GM12873 (cell line): ENCODE results near the gene KANK3.

ENCODE experiments used
- CTCF ChIP-seq: IDR thresholded peaks from 2 replicates; pipeline ENCODE4 v1.5.1; 2012; ENCODE audit warnings: low read depth, mild to moderate bottlenecking, moderate library complexity, low read length, control low read depth; ENCODE audit not compliant: insufficient read depth; ENCODE audit errors: missing control alignments

KANK3 gene

GRCh38 chr19:8321986-8322637, 20.9 kb downstream of the KANK3 start:
- no peak for TF ChIP-seq CTCF

DNA sequence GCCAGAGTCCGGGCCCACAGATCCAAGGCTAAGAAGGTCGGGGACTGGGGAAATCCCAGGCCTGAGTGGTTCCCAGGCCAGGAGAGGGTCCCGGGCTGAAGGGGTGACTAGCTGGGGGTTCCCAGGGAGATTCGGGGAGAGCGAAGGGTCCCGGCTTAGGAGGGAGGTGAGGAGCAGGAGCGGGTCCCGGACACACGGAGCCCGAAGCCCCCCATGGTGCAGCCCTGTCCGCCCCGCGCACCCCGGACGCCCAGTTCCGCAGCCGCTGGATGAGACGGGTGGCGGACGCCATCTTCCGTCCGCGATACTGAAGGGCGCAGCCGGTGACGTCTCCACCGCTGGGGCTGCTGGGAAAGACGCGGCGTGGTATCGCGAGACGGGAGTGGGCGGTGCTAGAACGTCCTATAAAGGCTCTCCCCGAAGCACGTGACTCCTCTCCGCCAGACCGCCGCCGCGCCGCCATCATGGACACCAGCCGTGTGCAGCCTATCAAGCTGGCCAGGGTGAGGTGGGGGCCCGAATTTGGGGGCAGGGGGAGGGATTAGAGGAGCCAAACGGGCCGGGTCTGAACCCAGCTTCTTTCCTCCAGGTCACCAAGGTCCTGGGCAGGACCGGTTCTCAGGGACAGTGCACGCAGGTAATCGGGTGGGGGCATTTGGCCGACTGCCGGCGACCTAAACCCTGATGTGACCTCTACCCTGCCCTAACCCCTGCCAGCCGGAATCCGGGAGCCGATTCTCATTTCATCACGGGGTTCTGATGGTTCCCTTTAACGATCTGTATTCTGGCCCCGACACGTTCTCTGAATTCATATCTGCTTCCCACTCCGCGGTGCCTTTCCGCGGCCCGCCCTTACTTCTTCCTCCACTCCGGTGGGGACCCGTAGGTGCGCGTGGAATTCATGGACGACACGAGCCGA, 21.7 kb downstream of the KANK3 start, which contains the start of the genes NDUFA7 and RPS28:
Gene NDUFA7, minus strand, starts transcription at position 309 of the 919 bp plus-strand sequence. Its CDS starts 17 bp downstream, at position 292.
Gene RPS28, plus strand, starts transcription at position 430 of the 919 bp plus-strand sequence. Its CDS starts 35 bp downstream, at position 465.
- peak; percentile 42 for TF ChIP-seq CTCF

DNA sequence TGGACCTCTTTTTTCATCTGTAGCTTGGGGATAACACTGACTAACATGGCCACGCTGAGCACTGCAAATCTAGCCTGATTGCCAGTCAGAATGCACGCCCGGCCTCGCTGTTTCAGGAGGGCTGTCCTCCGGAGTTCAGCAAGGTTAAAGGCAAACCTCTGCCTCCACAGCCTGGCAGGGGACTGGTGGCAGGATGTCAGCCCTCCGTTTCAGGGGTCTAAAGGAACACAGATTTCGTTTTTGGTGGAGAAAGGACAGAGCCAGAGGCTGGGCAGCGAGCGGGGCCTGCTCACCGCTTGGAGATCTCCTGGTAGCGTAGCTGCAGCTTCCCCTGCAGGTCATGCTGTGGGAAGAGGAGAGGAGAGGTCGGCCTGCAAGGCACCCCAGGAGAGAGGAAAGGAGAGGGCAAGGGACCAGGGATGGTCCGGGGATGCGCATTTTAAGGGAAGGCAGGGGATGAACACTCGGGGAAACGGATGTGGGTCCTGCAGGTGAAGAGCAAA, 22.4 kb downstream of the KANK3 start:
- no peak for TF ChIP-seq CTCF

DNA sequence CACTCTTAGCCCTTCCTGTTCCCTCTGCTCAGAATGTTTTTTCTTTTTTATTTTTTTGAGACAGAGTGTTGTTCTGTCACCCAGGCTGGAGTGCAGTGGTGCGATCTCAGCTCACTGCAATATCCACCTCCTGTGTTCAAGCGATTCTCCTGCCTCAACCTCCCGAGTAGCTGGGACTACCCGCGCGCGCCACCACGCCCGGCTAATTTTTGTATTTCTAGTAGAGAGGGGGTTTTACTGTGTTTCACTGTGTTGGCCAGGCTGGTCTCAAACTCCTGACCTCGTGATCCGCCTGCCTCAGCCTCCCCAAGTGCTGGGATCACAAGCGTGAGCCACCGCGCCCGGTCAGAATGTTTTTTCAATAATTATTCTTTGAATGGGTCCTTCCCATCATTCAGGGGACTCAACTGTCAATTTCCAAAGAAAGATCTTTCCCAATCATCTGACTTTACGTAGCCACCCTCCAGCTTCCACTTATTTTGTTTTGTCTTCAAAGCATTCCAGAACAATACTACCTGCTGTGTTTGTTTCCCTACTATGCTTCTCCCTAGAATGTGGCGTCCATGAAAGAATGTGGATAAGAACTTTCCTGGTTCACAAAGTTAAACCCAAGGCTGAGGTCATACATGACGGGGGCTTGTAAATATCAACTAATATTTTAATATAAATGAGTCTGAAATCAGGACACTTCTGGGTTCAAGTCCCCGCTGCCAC, 23.1 kb downstream of the KANK3 start:
- no peak for TF ChIP-seq CTCF

GRCh38 chr19:8316351-8317125, 26.5 kb downstream of the KANK3 start:
- no peak for TF ChIP-seq CTCF

DNA sequence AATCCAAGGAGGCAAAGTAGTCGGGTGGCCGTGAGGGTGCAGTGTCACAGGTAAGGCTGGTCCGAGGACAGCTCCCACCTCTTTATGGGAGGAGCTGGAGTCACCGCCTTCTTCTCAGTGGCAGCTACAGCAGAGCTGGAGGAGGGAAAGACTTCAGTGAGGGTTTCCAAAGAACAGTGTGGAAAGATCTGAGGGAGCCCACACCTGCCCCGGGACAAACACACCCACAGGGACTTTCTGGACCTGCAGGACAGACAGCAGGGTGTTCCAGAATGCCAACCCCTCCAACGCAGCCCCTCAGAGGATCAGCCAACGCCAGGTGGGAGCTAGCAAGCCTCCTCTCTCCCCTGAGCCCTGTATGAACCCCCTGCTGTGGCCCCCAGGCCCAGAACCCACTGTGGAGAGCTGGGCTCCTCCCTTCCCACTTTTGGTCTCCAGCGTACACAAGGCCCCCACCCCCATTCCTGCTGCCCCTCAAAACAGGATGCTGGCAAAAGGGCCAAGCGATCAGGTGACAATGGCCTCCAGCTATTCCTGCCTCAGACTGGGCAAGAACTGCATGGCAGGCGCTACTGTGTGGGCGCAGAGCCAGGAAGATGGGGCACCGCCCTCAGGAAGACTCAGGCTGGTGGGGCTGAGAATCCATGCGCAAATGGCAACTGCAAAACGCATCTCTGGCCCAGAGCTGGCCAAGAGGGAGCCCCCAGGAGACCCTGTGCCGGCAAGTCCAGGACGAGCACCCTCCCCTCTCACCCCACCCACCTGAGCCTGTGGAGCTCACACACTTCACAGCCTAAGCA, 31.4 kb downstream of the KANK3 start:
- no peak for TF ChIP-seq CTCF
